SK-N-SH treated with all-trans-retinoic acid at 6 μM for 48 hours (cell line): Measurements from ENCODE around the gene TLE6.

Source experiments
- CSDC2 ChIP-seq: fragments of 250-450 bp; sonication (Bioruptor Pico); IDR thresholded peaks from 2 replicates; pipeline ENCODE4 v1.5.0; 2020; ENCODE audit warnings: mild to moderate bottlenecking, moderate library complexity
- ZC3H10 ChIP-seq: fragments of 250-450 bp; sonication (Bioruptor Pico); IDR thresholded peaks from 2 replicates; pipeline ENCODE4 v1.5.1; 2021; ENCODE audit warnings: mild to moderate bottlenecking, moderate library complexity
- ZNF565 ChIP-seq: fragments of 450-650 bp; formaldehyde crosslinking; conservative IDR thresholded peaks from 2 replicates; pipeline ENCODE4 v1.5.0; 2020; ENCODE audit warnings: low read depth, mild to moderate bottlenecking, moderate library complexity

DNA sequence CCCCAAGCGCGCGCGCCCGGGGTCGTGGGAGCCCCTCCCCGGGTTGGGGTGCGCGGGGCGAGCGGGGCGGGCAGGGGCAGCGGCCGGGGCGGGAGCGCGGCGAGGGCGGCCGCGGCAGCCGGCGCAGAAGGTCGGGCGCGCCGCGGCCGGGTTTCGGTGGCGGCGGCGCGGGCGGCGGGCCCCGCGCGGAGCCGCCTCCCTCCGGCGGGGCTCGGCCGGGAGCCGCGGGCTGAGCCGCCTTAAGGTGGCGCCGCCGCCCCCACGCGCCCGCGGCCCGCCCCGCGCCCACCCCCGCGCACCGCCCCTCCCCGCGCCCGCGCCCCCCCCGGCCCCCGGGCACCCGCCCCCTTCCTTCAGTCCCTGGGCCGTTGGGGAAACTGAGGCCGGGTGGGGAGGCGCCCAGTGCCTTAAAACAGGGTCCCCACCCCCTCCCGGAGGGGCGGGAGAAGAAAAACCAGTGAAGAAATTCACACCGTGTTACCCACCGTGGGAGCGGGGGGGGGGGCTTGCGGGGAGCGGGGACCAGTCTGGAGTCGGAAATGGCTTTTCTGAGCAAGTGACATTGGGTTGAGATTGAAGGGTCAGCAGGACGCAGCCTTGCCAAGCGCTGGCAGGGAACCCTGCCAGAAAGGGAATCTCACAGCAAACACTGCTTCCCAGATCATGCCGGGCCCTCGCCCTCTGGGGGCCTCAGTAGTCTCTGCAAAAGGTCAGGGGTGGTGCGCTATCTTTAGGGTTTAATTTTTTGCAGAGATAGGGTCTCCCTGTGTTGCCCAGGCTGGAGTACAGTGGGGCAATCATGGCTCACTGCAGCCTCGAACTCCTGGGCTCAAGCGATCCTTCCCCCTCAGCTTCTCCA, 51.9 kb downstream of the TLE6 start, which contains the start of gene TLE2:
- TF ChIP-seq CSDC2 (CRISPR knock-in tag): no peak
- TF ChIP-seq ZNF565: no peak
- no peak for TF ChIP-seq ZC3H10 (CRISPR knock-in tag)
